ENCODE measurements around the gene CHRNA3.

CHRNA3 gene

GRCh38 chr15:78635346-78635745 is 14.6 kb upstream of the CHRNA3 start:
- no peak overlapping the region for H3K27ac ChIP-seq (ENCODE audit: low read length)
- H3K9ac ChIP-seq (ENCODE audit: low read length) = no peak overlapping the region
- no peaks in the 10 kb centered on the region for H3K36me3 ChIP-seq (replicated peaks; ENCODE audit: insufficient read depth, low read length)

GRCh38 chr15:78634210-78635145 is 13.7 kb upstream of the CHRNA3 start:
- Histone ChIP-seq H3K9me3 (replicated peaks; ENCODE audit: insufficient read depth, low read length) (no peaks in the 10 kb centered on the region), H3K4me1 (ENCODE audit: low read length) (no peaks in the 10 kb centered on the region), H3K4me3 (ENCODE audit: low read length) (no peak overlapping the region), H3K27me3 (replicated peaks; ENCODE audit: insufficient read depth, low read length) (no peaks in the 10 kb centered on the region), H3K79me2 (ENCODE audit: low read length) (no peaks in the 10 kb centered on the region), H3F3A (ENCODE audit: insufficient read depth, low read length) (no peaks in the 10 kb centered on the region), H3K9me2 (replicated peaks; ENCODE audit: insufficient read depth, low read length) (no peaks in the 10 kb centered on the region), H3K4me2 (ENCODE audit: low read depth, low read length) (no peak overlapping the region), H3K9ac (ENCODE audit: low read length) (no peak overlapping the region), H2AFZ (ENCODE audit: low read length) (no peak overlapping the region), H4K20me1 (ENCODE audit: insufficient read depth, low read length) (no peaks in the 10 kb centered on the region), H3K36me3 (replicated peaks; ENCODE audit: insufficient read depth, low read length) (no peaks in the 10 kb centered on the region), H3K27ac (ENCODE audit: low read length) (no peak overlapping the region)
- TF ChIP-seq EZH2phosphoT487 (IDR thresholded peaks at IDR 0.05; ENCODE audit: low read length) (no peak), EZH2 (optimal IDR thresholded peaks at IDR 0.05; ENCODE audit: low read depth, low read length) (no peak), CTCF (IDR thresholded peaks at IDR 0.05; ENCODE audit: low read length) (no peak)
- no peak for DNase-seq

More at GRCh38 chr15:78635346-78635745, 14.6 kb upstream of the CHRNA3 start:
- Histone ChIP-seq H3K79me2 (ENCODE audit: low read length) (no peaks in the 10 kb centered on the region), H3K9me3 (replicated peaks; ENCODE audit: insufficient read depth, low read length) (no peaks in the 10 kb centered on the region), H2AFZ (ENCODE audit: low read length) (no peak overlapping the region), H3K9me2 (replicated peaks; ENCODE audit: insufficient read depth, low read length) (no peaks in the 10 kb centered on the region), H4K20me1 (ENCODE audit: insufficient read depth, low read length) (no peaks in the 10 kb centered on the region), H3K27me3 (replicated peaks; ENCODE audit: insufficient read depth, low read length) (no peaks in the 10 kb centered on the region), H3K4me3 (ENCODE audit: low read length) (no peak overlapping the region), H3K4me2 (ENCODE audit: low read depth, low read length) (no peak overlapping the region), H3F3A (ENCODE audit: insufficient read depth, low read length) (no peaks in the 10 kb centered on the region), H3K4me1 (ENCODE audit: low read length) (no peaks in the 10 kb centered on the region)
- TF ChIP-seq CTCF (IDR thresholded peaks at IDR 0.05; ENCODE audit: low read length) (no peak), EZH2phosphoT487 (IDR thresholded peaks at IDR 0.05; ENCODE audit: low read length) (no peak), EZH2 (optimal IDR thresholded peaks at IDR 0.05; ENCODE audit: low read depth, low read length) (no peak)
- no peak for DNase-seq

- Histone ChIP-seq H3K9me3 (replicated peaks; ENCODE audit: insufficient read depth, low read length) (no peaks in the 10 kb centered on the region), H3K27ac (ENCODE audit: low read length) (no peak overlapping the region), H4K20me1 (ENCODE audit: insufficient read depth, low read length) (no peaks in the 10 kb centered on the region), H3K79me2 (ENCODE audit: low read length) (no peaks in the 10 kb centered on the region), H3K4me3 (ENCODE audit: low read length) (no peak overlapping the region), H3K4me1 (ENCODE audit: low read length) (no peaks in the 10 kb centered on the region), H3K9ac (ENCODE audit: low read length) (no peak overlapping the region), H3K4me2 (ENCODE audit: low read depth, low read length) (no peak overlapping the region), H3K9me2 (replicated peaks; ENCODE audit: insufficient read depth, low read length) (no peaks in the 10 kb centered on the region), H3K36me3 (replicated peaks; ENCODE audit: insufficient read depth, low read length) (no peaks in the 10 kb centered on the region), H3K27me3 (replicated peaks; ENCODE audit: insufficient read depth, low read length) (no peaks in the 10 kb centered on the region), H3F3A (ENCODE audit: insufficient read depth, low read length) (no peaks in the 10 kb centered on the region), H2AFZ (ENCODE audit: low read length) (no peak overlapping the region)
- no peak for TF ChIP-seq EZH2phosphoT487 (IDR thresholded peaks at IDR 0.05; ENCODE audit: low read length)
- no peak for TF ChIP-seq EZH2 (optimal IDR thresholded peaks at IDR 0.05; ENCODE audit: low read depth, low read length)
- no peak for TF ChIP-seq CTCF (IDR thresholded peaks at IDR 0.05; ENCODE audit: low read length)
- DNase-seq = no peak
These were observed 12.6 kb upstream of the CHRNA3 start for GRCh38 chr15:78633348-78633747.
